ENCODE results near the gene PRDX2.

DNA sequence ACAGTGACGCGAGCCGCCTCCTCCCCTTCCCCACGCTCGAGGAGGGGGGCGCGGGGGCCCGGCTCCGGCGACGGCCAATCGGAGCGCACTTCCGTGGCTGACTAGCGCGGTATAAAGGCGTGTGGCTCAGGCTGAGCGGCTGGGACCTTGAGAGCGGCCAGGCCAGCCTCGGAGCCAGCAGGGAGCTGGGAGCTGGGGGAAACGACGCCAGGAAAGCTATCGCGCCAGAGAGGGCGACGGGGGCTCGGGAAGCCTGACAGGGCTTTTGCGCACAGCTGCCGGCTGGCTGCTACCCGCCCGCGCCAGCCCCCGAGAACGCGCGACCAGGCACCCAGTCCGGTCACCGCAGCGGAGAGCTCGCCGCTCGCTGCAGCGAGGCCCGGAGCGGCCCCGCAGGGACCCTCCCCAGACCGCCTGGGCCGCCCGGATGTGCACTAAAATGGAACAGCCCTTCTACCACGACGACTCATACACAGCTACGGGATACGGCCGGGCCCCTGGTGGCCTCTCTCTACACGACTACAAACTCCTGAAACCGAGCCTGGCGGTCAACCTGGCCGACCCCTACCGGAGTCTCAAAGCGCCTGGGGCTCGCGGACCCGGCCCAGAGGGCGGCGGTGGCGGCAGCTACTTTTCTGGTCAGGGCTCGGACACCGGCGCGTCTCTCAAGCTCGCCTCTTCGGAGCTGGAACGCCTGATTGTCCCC lies 10.1 kb downstream of the PRDX2 start, which contains the start of gene JUNB:
- TF ChIP-seq CTCF (IDR thresholded peaks at IDR 0.05): no peak
- peak; percentile 100 for TF ChIP-seq POLR2A (IDR thresholded peaks at IDR 0.05)

All from thyroid gland (tissue), 4 donors.